IPS-18a (cell line): ENCODE results near the gene PCDHB4.
"Not testable (repeated sequence)": the region's sequence is repeated elsewhere in the genome, so short reads cannot be mapped to it uniquely, and the experiment has no call there.

Experiments
- H3K27ac ChIP-seq: one replicate; pipeline ENCODE4 v1.5.1; 2013; ENCODE audit warnings: low read length
- H3K27me3 ChIP-seq: one replicate; pipeline ENCODE4 v1.6.1; 2013; ENCODE audit warnings: mild to moderate bottlenecking, low read length; ENCODE audit not compliant: control insufficient read depth, insufficient read depth
- H3K36me3 ChIP-seq: one replicate; pipeline ENCODE4 v1.6.1; 2013; ENCODE audit warnings: low read depth, low read length; ENCODE audit not compliant: control insufficient read depth
- H3K4me1 ChIP-seq: one replicate; pipeline ENCODE4 v1.6.1; 2013; ENCODE audit warnings: low read depth, low read length; ENCODE audit not compliant: control insufficient read depth
- H3K4me3 ChIP-seq: one replicate; pipeline ENCODE4 v1.5.1; 2013; ENCODE audit warnings: low read length
- H3K9ac ChIP-seq: one replicate; pipeline ENCODE4 v1.6.1; 2013; ENCODE audit warnings: mild to moderate bottlenecking, low read length, moderate library complexity
- H3K9me3 ChIP-seq: one replicate; pipeline ENCODE4 v1.6.1; 2013; ENCODE audit warnings: low read depth, low read length; ENCODE audit not compliant: control insufficient read depth

The PCDHB4 gene

GRCh38 chr5:141150993-141151325, 29.3 kb downstream of the PCDHB4 start:
- H3K27me3 ChIP-seq = no peaks in the 10 kb centered on the region

GRCh38 chr5:141151632-141152031, 30.0 kb downstream of the PCDHB4 start:
- not testable (repeated sequence) for H3K27me3 ChIP-seq, H3K4me3 ChIP-seq, H3K27ac ChIP-seq, H3K9ac ChIP-seq, H3K36me3 ChIP-seq, H3K9me3 ChIP-seq, H3K4me1 ChIP-seq

More at GRCh38 chr5:141150993-141151325, 29.3 kb downstream of the PCDHB4 start:
- Histone ChIP-seq H3K4me1 (no peaks in the 10 kb centered on the region), H3K9me3 (no peaks in the 10 kb centered on the region), H3K9ac (no peak overlapping the region), H3K36me3 (no peaks in the 10 kb centered on the region), H3K4me3 (no peak overlapping the region), H3K27ac (no peak overlapping the region)

- H3K9me3 ChIP-seq, H3K4me3 ChIP-seq, H3K36me3 ChIP-seq, H3K27ac ChIP-seq, H3K9ac ChIP-seq, H3K27me3 ChIP-seq, H3K4me1 ChIP-seq: not testable (repeated sequence)
Observed at GRCh38 chr5:141152096-141152495, 30.5 kb downstream of the PCDHB4 start.

GRCh38 chr5:141155540-141156374, 34.1 kb downstream of the PCDHB4 start:
- Histone ChIP-seq H3K4me1 (no peaks in the 10 kb centered on the region), H3K9ac (no peak overlapping the region), H3K27me3 (no peaks in the 10 kb centered on the region), H3K9me3 (no peaks in the 10 kb centered on the region), H3K4me3 (no peak overlapping the region), H3K27ac (no peak overlapping the region), H3K36me3 (no peaks in the 10 kb centered on the region)

GRCh38 chr5:141157356-141157755, 35.7 kb downstream of the PCDHB4 start:
- H3K27ac ChIP-seq, H3K27me3 ChIP-seq, H3K9ac ChIP-seq, H3K36me3 ChIP-seq, H3K4me3 ChIP-seq, H3K9me3 ChIP-seq, H3K4me1 ChIP-seq: not testable (repeated sequence)

- not testable (repeated sequence) for H3K27ac ChIP-seq, H3K9me3 ChIP-seq, H3K4me1 ChIP-seq, H3K9ac ChIP-seq, H3K36me3 ChIP-seq, H3K27me3 ChIP-seq, H3K4me3 ChIP-seq
Observed at GRCh38 chr5:141157901-141158300, 36.3 kb downstream of the PCDHB4 start.

- H3K4me3 ChIP-seq = no peak within 1 kb of the TSS
- H3K4me1 ChIP-seq = no peaks in the 10 kb centered on the region
- no peaks in the 10 kb centered on the region for H3K36me3 ChIP-seq
- peaks cover 12% of the 10 kb centered on the region for H3K9me3 ChIP-seq
- H3K9ac ChIP-seq = no peak within 1 kb of the TSS
- H3K27me3 ChIP-seq = no peaks in the 10 kb centered on the region
- no peak within 1 kb of the TSS for H3K27ac ChIP-seq
Observed at GRCh38 chr5:141172381-141173204, 51.0 kb downstream of the PCDHB4 start, which contains the start of gene PCDHB7. TSS of gene PCDHB7 (plus strand) at chr5:141172644. CDS start at chr5:141172836, 192 bp downstream.

- H3K9ac ChIP-seq, H3K4me1 ChIP-seq, H3K36me3 ChIP-seq, H3K27me3 ChIP-seq, H3K27ac ChIP-seq, H3K4me3 ChIP-seq: not testable (repeated sequence)
- H3K9me3 ChIP-seq = peaks cover 15% of the 10 kb centered on the region
Observed at GRCh38 chr5:141174291-141175104, 52.9 kb downstream of the PCDHB4 start.
